Mesenchymal stem cell (in vitro differentiated cells and primary cell): ENCODE measurements around the gene SIPA1L3.

Experiments
- DNase-seq: peaks from one replicate; pipeline ENCODE4 v3.0.0-alpha.2; 2013
- H2AFZ ChIP-seq: one replicate; pipeline ENCODE4 v1.6.1; 2013; ENCODE audit warnings: low read depth, mild to moderate bottlenecking, control low read depth, inconsistent platforms, low read length, moderate library complexity
- H2AK5ac ChIP-seq: 2 replicates; pipeline ENCODE4 v1.6.1; 2013; ENCODE audit warnings: low read length, moderate library complexity, mild to moderate bottlenecking, inconsistent platforms; ENCODE audit not compliant: severe bottlenecking
- H2BK120ac ChIP-seq: one replicate; pipeline ENCODE4 v1.6.1; 2013; ENCODE audit warnings: low read depth, mild to moderate bottlenecking, inconsistent platforms, low read length, moderate library complexity
- H2BK12ac ChIP-seq, 2 experiments: one replicate each; pipeline ENCODE4 v1.6.1; 2013; ENCODE audit warnings: inconsistent platforms in 2 of 2, low read length in 2 of 2, mild to moderate bottlenecking in 2 of 2, moderate library complexity in 2 of 2, control low read depth in 1 of 2
- H2BK15ac ChIP-seq: one replicate; pipeline ENCODE4 v1.6.1; 2013; ENCODE audit warnings: mild to moderate bottlenecking, low read depth, inconsistent platforms; ENCODE audit not compliant: poor library complexity, severe bottlenecking
- H2BK5ac ChIP-seq: 2 replicates; pipeline ENCODE4 v1.6.1; 2013; ENCODE audit warnings: low read depth, mild to moderate bottlenecking, low read length, control low read depth, inconsistent platforms; ENCODE audit not compliant: poor library complexity, severe bottlenecking
- H3K14ac ChIP-seq, 2 experiments: one replicate each; pipeline ENCODE4 v1.6.1; 2013; ENCODE audit warnings: inconsistent platforms in 2 of 2, low read length in 2 of 2, control low read depth in 1 of 2, mild to moderate bottlenecking in 1 of 2, moderate library complexity in 1 of 2
- H3K18ac ChIP-seq, 2 experiments: one replicate each; pipeline ENCODE4 v1.6.1; 2013; ENCODE audit warnings: inconsistent platforms in 2 of 2, low read length in 2 of 2, control low read depth in 1 of 2, low read depth in 1 of 2, mild to moderate bottlenecking in 1 of 2
- H3K23ac ChIP-seq, 2 experiments: one replicate each; pipeline ENCODE4 v1.6.1; 2013; ENCODE audit warnings: inconsistent platforms in 2 of 2, low read length in 2 of 2, mild to moderate bottlenecking in 2 of 2, moderate library complexity in 2 of 2, control low read depth in 1 of 2
- H3K27ac ChIP-seq: 2 replicates; pipeline ENCODE4 v1.5.1; 2013; ENCODE audit warnings: mild to moderate bottlenecking, moderate library complexity, low read length, control low read depth, inconsistent platforms; ENCODE audit not compliant: poor library complexity, severe bottlenecking
- H3K27me3 ChIP-seq, 2 experiments: 2 replicates each; pipeline versions ENCODE4 v1.6.1 to v1.7.0; 2013; ENCODE audit warnings: low read length in 2 of 2, mild to moderate bottlenecking in 2 of 2, moderate library complexity in 2 of 2, control low read depth in 1 of 2, inconsistent platforms in 1 of 2; ENCODE audit not compliant: control insufficient read depth in 1 of 2, insufficient read depth in 1 of 2
- H3K36me3 ChIP-seq, 2 experiments: 2 replicates each; pipeline versions ENCODE4 v1.6.1 to v1.7.0; 2013; ENCODE audit warnings: low read length in 2 of 2, control low read depth in 1 of 2, inconsistent platforms in 1 of 2, low read depth in 1 of 2, mild to moderate bottlenecking in 1 of 2; ENCODE audit not compliant: insufficient read depth in 2 of 2, control insufficient read depth in 1 of 2
- H3K4ac ChIP-seq, 2 experiments: one replicate each; pipeline ENCODE4 v1.6.1; 2013; ENCODE audit warnings: inconsistent platforms in 2 of 2, low read length in 2 of 2, mild to moderate bottlenecking in 2 of 2, moderate library complexity in 2 of 2, control low read depth in 1 of 2, low read depth in 1 of 2
- H3K4me1 ChIP-seq: 2 replicates; pipeline ENCODE4 v1.6.1; 2013; ENCODE audit warnings: low read depth, low read length, control low read depth; ENCODE audit not compliant: control insufficient read depth, insufficient read depth
- H3K4me2 ChIP-seq: 2 replicates; pipeline ENCODE4 v1.6.1; 2013; ENCODE audit warnings: low read length, mild to moderate bottlenecking, inconsistent platforms; ENCODE audit not compliant: poor library complexity, severe bottlenecking
- H3K4me3 ChIP-seq, 2 experiments: 2 replicates each; pipeline versions ENCODE4 v1.5.1 to v1.7.0; 2013; ENCODE audit warnings: low read length in 2 of 2, mild to moderate bottlenecking in 2 of 2, control low read depth in 1 of 2, low read depth in 1 of 2; ENCODE audit not compliant: insufficient read depth in 1 of 2
- H3K79me1 ChIP-seq: replicated peaks from 2 replicates; pipeline ENCODE4 v1.6.1; 2013; ENCODE audit warnings: mild to moderate bottlenecking, control low read depth, low read length, inconsistent platforms; ENCODE audit not compliant: poor library complexity, severe bottlenecking
- H3K9ac ChIP-seq: 2 replicates; pipeline ENCODE4 v1.7.0; 2013; ENCODE audit warnings: mild to moderate bottlenecking, low read length, moderate library complexity
- H3K9me3 ChIP-seq: 2 replicates; pipeline ENCODE4 v1.7.0; 2013; ENCODE audit warnings: mild to moderate bottlenecking, low read length; ENCODE audit not compliant: control insufficient read depth
- H4K8ac ChIP-seq: one replicate; pipeline ENCODE4 v1.6.1; 2013; ENCODE audit warnings: inconsistent platforms, mild to moderate bottlenecking, low read length, moderate library complexity
- H4K91ac ChIP-seq: one replicate; pipeline ENCODE4 v1.6.1; 2013; ENCODE audit warnings: mild to moderate bottlenecking, low read length, inconsistent platforms
- WGBS: methylation state at CpG from one replicate; pipeline ENCODE4 v1.1.7; 2013; ENCODE audit warnings: mixed read lengths; 5-methylcytosine and 5-hydroxymethylcytosine counted together

SIPA1L3 gene

DNA sequence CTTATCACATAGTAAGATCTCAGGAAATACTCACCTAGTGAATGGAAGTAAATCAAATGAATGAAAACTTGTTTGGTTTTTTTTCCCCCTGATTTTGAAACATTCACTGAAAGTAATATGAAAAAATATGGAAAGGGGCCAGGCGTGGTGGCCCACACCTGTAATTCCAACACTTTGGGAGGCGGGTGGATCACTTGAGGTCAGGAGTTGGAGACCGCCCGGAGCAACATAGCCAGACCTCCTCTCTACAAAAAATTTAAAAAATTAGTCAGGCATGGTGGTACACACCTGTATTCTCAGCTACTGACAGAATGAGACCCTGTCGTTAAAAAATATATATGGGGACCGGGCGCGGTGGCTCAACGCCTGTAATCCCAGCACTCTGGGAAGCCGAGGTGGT is 149.6 kb downstream of the SIPA1L3 start:
- Histone ChIP-seq H3K23ac (no peak overlapping the region), H3K79me1 (peaks cover 29% of the 10 kb centered on the region), H3K4me2 (no peak overlapping the region), H3K27me3 (no peaks in the 10 kb centered on the region), H2BK15ac (no peak overlapping the region), H3K4me1 (peaks cover 35% of the 10 kb centered on the region), H2BK5ac (no peak overlapping the region), H3K36me3 (peaks cover 14 to 20% of the 10 kb centered on the region in 2 experiments), H4K8ac (no peak overlapping the region), H3K18ac (no peak overlapping the region), H2AFZ (no peak overlapping the region), H3K9me3 (no peaks in the 10 kb centered on the region), H3K4ac (no peak overlapping the region), H3K4me3 (no peak overlapping the region), H4K91ac (no peak overlapping the region), H3K9ac (no peak overlapping the region), H2BK120ac (no peak overlapping the region), H3K14ac (no peak overlapping the region), H2AK5ac (no peak overlapping the region), H2BK12ac (no peak overlapping the region), H3K27ac (no peak overlapping the region)
- 100% methylated on average over 10 of the region's 10 CpGs for WGBS
- no peak for DNase-seq

DNA sequence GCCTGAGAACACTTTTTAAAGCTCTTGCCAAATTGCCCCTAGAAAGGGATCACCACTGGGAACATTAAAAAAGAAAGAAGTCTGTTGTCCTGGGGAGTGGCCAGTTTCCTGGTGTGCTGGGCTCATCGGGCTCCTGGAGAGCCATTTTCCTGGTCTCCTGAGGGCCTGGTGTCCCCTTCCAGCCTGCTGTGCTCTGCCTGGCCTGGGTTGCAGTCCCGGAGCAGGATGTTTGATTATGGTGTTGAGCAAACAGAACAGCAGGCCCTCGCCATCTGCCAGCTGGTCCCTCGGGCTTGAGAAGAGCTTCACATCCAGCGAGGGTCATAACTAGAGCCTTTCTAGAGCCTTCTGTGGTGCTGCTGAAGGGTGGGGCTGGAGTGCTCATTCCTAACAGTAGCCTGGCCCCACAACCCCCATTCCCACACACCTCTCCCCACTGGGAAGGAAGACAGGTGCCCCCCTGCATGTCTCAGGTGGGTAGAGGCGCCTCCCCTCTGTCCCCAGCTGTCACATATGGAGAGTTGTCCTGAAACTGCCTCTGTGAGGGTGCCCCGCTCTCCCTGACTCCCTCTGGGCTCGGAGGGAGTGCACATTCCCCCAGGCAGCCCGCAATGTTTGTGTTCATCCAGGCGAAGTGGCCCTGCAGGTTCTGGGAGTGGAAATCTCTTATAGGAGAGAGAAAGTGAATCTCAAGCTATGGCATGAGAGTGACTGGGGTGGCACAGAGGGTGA is 151.1 kb downstream of the SIPA1L3 start:
- no peak overlapping the region for H3K14ac ChIP-seq
- H2BK12ac ChIP-seq, result no peak overlapping the region
- H3K4me3 ChIP-seq, result no peak overlapping the region
- peak overlapping the region; percentile 32 for H3K4me2 ChIP-seq
- H3K27ac ChIP-seq, result peak overlapping the region; percentile 75
- peaks cover 15% of the 10 kb centered on the region for H3K79me1 ChIP-seq
- peak overlapping the region; percentile 88 for H4K91ac ChIP-seq
- peak overlapping the region; percentile 56 for H4K8ac ChIP-seq
- H3K27me3 ChIP-seq, result no peaks in the 10 kb centered on the region
- no peak overlapping the region for H2BK120ac ChIP-seq
- H3K23ac ChIP-seq, result no peak overlapping the region
- H3K18ac ChIP-seq, result peak overlapping the region in 1 of 2 experiments; percentile 9
- H3K4me1 ChIP-seq, result peaks cover 44% of the 10 kb centered on the region
- H3K4ac ChIP-seq, result peak overlapping the region in 1 of 2 experiments; percentile 40
- peaks cover 6 to 11% of the 10 kb centered on the region in 2 experiments for H3K36me3 ChIP-seq
- peak overlapping the region; percentile 41 for H2BK15ac ChIP-seq
- peak overlapping the region; percentile 29 for H2AK5ac ChIP-seq
- WGBS, result 73% methylated on average over 8 of the region's 10 CpGs
- H3K9ac ChIP-seq, result no peak overlapping the region
- H2AFZ ChIP-seq, result no peak overlapping the region
- H2BK5ac ChIP-seq, result peak overlapping the region; percentile 76
- peak; percentile 37 for DNase-seq
- no peaks in the 10 kb centered on the region for H3K9me3 ChIP-seq

DNA sequence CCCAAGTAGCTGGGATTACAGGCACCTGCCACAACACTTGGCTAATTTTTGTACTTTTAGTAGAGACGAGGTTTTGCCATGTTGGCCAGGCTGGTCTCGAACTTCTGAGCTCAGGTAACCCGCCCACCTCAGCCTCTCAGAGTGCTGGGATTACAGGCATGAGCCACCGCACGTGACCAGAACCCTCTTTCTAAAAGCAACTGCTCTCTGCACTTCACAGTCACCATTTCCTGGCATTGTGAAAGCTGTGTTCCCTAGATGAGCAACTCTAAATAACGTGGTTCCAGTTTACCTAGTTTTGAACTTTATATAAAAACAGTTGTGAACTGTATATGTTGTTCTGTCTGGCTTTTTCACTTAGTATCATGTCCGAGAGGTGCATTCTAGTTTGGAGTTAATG is 152.9 kb downstream of the SIPA1L3 start:
- H3K79me1 ChIP-seq, result peaks cover 9% of the 10 kb centered on the region
- H3K18ac ChIP-seq, result no peak overlapping the region
- H3K9ac ChIP-seq, result no peak overlapping the region
- no peak overlapping the region for H3K4me3 ChIP-seq
- H3K14ac ChIP-seq, result no peak overlapping the region
- H2BK12ac ChIP-seq, result no peak overlapping the region
- H2BK15ac ChIP-seq, result no peak overlapping the region
- no peak overlapping the region for H3K23ac ChIP-seq
- H2BK5ac ChIP-seq, result no peak overlapping the region
- no peak overlapping the region for H3K27ac ChIP-seq
- no peak overlapping the region for H2BK120ac ChIP-seq
- no peak overlapping the region for H2AFZ ChIP-seq
- peaks cover 1 to 7% of the 10 kb centered on the region in 2 experiments for H3K36me3 ChIP-seq
- H3K9me3 ChIP-seq, result no peaks in the 10 kb centered on the region
- H3K4me2 ChIP-seq, result no peak overlapping the region
- H3K4me1 ChIP-seq, result peaks cover 55% of the 10 kb centered on the region
- H2AK5ac ChIP-seq, result peak overlapping the region; percentile 8
- H3K27me3 ChIP-seq, result no peaks in the 10 kb centered on the region
- 85% methylated on average over 6 of the region's 7 CpGs for WGBS
- no peak overlapping the region for H4K91ac ChIP-seq
- H3K4ac ChIP-seq, result no peak overlapping the region
- peak; percentile 41 for DNase-seq
- H4K8ac ChIP-seq, result no peak overlapping the region

DNA sequence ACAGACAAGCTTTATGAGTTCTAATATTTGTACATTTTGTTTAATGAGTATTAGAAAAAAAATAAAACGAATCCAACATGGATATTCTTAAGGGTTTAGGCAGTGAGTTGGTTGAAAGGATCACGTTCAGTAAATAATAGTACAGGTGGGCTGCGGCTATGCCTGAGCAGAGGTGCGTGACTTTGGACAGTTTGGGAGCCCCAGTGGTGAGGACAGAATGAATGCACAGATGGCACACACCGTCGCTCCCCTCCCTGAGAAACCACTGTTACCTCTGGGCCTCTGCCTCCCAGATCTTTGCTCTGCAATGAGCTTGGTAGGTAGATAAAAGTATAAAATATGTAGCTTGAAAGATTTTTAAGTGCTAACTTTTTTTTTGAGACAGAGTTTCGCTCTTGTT is 153.3 kb downstream of the SIPA1L3 start:
- 98% methylated on average over 7 of the region's 7 CpGs for WGBS
- H2BK120ac ChIP-seq, result no peak overlapping the region

More for the DNA sequence above, 153.3 kb downstream of the SIPA1L3 start:
- Histone ChIP-seq H4K91ac (peak overlapping the region; percentile 18), H2BK5ac (no peak overlapping the region), H3K79me1 (peaks cover 11% of the 10 kb centered on the region), H3K36me3 (peaks cover 0 to 5% of the 10 kb centered on the region in 2 experiments), H3K4ac (no peak overlapping the region), H3K9me3 (no peaks in the 10 kb centered on the region), H4K8ac (peak overlapping the region; percentile 46), H2AFZ (no peak overlapping the region), H3K23ac (no peak overlapping the region), H3K4me3 (no peak overlapping the region), H3K9ac (no peak overlapping the region), H2BK15ac (no peak overlapping the region), H2AK5ac (peak overlapping the region; percentile 93), H2BK12ac (peak overlapping the region in 1 of 2 experiments; percentile 86), H3K27ac (no peak overlapping the region), H3K4me1 (peaks cover 56% of the 10 kb centered on the region), H3K14ac (no peak overlapping the region), H3K18ac (no peak overlapping the region), H3K27me3 (no peaks in the 10 kb centered on the region), H3K4me2 (no peak overlapping the region)
- no peak for DNase-seq
